HepG2 (cell line): ENCODE data around the gene SLC1A5. TPM values are rescaled to one million over a fixed set of nuclear protein-coding genes. Genes with fewer than 3 reads are reported as not detected.

Source experiments
- AGO2 ChIP-seq: fragments of 200-400 bp; formaldehyde crosslinking; optimal IDR thresholded peaks from 2 replicates; pipeline ENCODE3; 2017; ENCODE audit warnings: mild to moderate bottlenecking, low read depth, low read length, moderate library complexity
- MYC ChIP-seq: sonication (generic); formaldehyde crosslinking; IDR thresholded peaks from 2 replicates; pipeline ENCODE4 v1.9.0; 2021; ENCODE audit warnings: missing genetic modification reagents, borderline replicate concordance
- NFYC ChIP-seq: IDR thresholded peaks from 2 replicates; pipeline ENCODE4 v1.6.1; 2016; ENCODE audit warnings: missing genetic modification reagents, missing compliant biosample characterization
- NR2C2 ChIP-seq: sonication (generic); formaldehyde crosslinking; IDR thresholded peaks from 2 replicates; pipeline ENCODE4 v1.4.0; 2020; ENCODE audit warnings: missing genetic modification reagents, mild to moderate bottlenecking, moderate library complexity, borderline replicate concordance
- POLR2G ChIP-seq: fragments of 200-400 bp; formaldehyde crosslinking; IDR thresholded peaks from 2 replicates; pipeline ENCODE4 v1.6.1; 2018; ENCODE audit warnings: mild to moderate bottlenecking, low read depth, low read length, moderate library complexity
- ZC3H13 ChIP-seq: sonication (generic); formaldehyde crosslinking; IDR thresholded peaks from 2 replicates; pipeline ENCODE4 v1.8.1; 2023; ENCODE audit warnings: mild to moderate bottlenecking, missing genetic modification reagents, moderate library complexity
- ZNF343 ChIP-seq: sonication (generic); formaldehyde crosslinking; IDR thresholded peaks from 2 replicates; pipeline ENCODE4 v1.4.0; 2020; ENCODE audit warnings: mild to moderate bottlenecking, missing genetic modification reagents
- ZNF510 ChIP-seq: sonication (generic); formaldehyde crosslinking; IDR thresholded peaks from 2 replicates; pipeline ENCODE4 v1.4.0; 2020; ENCODE audit warnings: low read depth, mild to moderate bottlenecking, missing genetic modification reagents
- polyA plus RNA-seq, 8 experiments: library from polyadenylated mRNA; depleted of rRNA in 3 of 8; stranded (reverse) in 7 of 8; unstranded in 1 of 8; fragments of >200 nt; fragmentation: Illumina TruSeq in 4 of 8; extraction: Trizol in 4 of 8; gene quantifications; 2 replicates each; pipeline versions ENCODE4 v1.2.1 to v1.2.3, GENCODE V29; 2011 to 2016; ENCODE audit warnings: low read depth in 4 of 8, missing spikeins in 1 of 8, mixed read lengths in 1 of 8; ENCODE audit not compliant: insufficient read depth in 1 of 8
- total RNA-seq, 5 experiments: library from RNA; depleted of rRNA; stranded (reverse); fragments of >200 nt; fragmentation: Illumina TruSeq; extraction: Trizol; gene quantifications; 2 replicates each; pipeline ENCODE4 v1.2.3, GENCODE V29; 2016; ENCODE audit warnings: low read depth in 1 of 5
- TF ChIP-seq, protein P1 (sequence below): sonication (generic); formaldehyde crosslinking; IDR thresholded peaks from 2 replicates; pipeline ENCODE4 v1.4.0; 2020; ENCODE audit warnings: missing genetic modification reagents
- TF ChIP-seq, protein P2 (sequence below): sonication (generic); formaldehyde crosslinking; IDR thresholded peaks from 2 replicates; pipeline ENCODE4 v1.8.0; 2022; ENCODE audit warnings: mild to moderate bottlenecking, missing genetic modification reagents; ENCODE audit not compliant: insufficient replicate concordance
- TF ChIP-seq, protein P3 (sequence below): sonication (generic); formaldehyde crosslinking; IDR thresholded peaks from 2 replicates; pipeline ENCODE4 v1.8.1; 2022; ENCODE audit warnings: low read depth, mild to moderate bottlenecking, missing genetic modification reagents
- TF ChIP-seq, protein P4 (sequence below): sonication (generic); formaldehyde crosslinking; IDR thresholded peaks from 2 replicates; pipeline ENCODE4 v1.8.0; 2022; ENCODE audit warnings: missing genetic modification reagents, mild to moderate bottlenecking, borderline replicate concordance

SLC1A5 gene
- total and polyA plus RNA-seq, 2 of the 13 experiments (the other 11 are each of a cell fraction or from before 2014, with no cell fraction given), result 120 to 159 TPM

GRCh38 chr19:46745521-46746280 is 42.7 kb downstream of the SLC1A5 start, which contains the start of gene FKRP (continued):
- TF ChIP-seq, protein P1, sequence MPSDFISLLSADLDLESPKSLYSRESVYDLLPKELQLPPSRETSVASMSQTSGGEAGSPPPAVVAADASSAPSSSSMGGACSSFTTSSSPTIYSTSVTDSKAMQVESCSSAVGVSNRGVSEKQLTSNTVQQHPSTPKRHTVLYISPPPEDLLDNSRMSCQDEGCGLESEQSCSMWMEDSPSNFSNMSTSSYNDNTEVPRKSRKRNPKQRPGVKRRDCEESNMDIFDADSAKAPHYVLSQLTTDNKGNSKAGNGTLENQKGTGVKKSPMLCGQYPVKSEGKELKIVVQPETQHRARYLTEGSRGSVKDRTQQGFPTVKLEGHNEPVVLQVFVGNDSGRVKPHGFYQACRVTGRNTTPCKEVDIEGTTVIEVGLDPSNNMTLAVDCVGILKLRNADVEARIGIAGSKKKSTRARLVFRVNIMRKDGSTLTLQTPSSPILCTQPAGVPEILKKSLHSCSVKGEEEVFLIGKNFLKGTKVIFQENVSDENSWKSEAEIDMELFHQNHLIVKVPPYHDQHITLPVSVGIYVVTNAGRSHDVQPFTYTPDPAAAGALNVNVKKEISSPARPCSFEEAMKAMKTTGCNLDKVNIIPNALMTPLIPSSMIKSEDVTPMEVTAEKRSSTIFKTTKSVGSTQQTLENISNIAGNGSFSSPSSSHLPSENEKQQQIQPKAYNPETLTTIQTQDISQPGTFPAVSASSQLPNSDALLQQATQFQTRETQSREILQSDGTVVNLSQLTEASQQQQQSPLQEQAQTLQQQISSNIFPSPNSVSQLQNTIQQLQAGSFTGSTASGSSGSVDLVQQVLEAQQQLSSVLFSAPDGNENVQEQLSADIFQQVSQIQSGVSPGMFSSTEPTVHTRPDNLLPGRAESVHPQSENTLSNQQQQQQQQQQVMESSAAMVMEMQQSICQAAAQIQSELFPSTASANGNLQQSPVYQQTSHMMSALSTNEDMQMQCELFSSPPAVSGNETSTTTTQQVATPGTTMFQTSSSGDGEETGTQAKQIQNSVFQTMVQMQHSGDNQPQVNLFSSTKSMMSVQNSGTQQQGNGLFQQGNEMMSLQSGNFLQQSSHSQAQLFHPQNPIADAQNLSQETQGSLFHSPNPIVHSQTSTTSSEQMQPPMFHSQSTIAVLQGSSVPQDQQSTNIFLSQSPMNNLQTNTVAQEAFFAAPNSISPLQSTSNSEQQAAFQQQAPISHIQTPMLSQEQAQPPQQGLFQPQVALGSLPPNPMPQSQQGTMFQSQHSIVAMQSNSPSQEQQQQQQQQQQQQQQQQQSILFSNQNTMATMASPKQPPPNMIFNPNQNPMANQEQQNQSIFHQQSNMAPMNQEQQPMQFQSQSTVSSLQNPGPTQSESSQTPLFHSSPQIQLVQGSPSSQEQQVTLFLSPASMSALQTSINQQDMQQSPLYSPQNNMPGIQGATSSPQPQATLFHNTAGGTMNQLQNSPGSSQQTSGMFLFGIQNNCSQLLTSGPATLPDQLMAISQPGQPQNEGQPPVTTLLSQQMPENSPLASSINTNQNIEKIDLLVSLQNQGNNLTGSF (CRISPR knock-in tag), result no peak
- TF ChIP-seq MYC (peak; percentile 31; the same call in 1 of the 2 replicates), NFYC (CRISPR knock-in tag) (no peak), ZNF343 (CRISPR knock-in tag) (peak; percentile 50; the same call in 1 of the 2 replicates), ZNF510 (CRISPR knock-in tag) (peak; percentile 78; the same call in 1 of the 2 replicates), AGO2 (peak; percentile 57), NR2C2 (CRISPR knock-in tag) (0 out of 2 replicates have a peak, but pooled peaks have one; percentile 32), ZC3H13 (CRISPR knock-in tag) (no peak), POLR2G (peak; percentile 42; the same call in 1 of the 2 replicates)
- TF ChIP-seq, protein P2, sequence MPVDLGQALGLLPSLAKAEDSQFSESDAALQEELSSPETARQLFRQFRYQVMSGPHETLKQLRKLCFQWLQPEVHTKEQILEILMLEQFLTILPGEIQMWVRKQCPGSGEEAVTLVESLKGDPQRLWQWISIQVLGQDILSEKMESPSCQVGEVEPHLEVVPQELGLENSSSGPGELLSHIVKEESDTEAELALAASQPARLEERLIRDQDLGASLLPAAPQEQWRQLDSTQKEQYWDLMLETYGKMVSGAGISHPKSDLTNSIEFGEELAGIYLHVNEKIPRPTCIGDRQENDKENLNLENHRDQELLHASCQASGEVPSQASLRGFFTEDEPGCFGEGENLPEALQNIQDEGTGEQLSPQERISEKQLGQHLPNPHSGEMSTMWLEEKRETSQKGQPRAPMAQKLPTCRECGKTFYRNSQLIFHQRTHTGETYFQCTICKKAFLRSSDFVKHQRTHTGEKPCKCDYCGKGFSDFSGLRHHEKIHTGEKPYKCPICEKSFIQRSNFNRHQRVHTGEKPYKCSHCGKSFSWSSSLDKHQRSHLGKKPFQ (CRISPR knock-in tag), result peak; percentile 58
- TF ChIP-seq, protein P3, sequence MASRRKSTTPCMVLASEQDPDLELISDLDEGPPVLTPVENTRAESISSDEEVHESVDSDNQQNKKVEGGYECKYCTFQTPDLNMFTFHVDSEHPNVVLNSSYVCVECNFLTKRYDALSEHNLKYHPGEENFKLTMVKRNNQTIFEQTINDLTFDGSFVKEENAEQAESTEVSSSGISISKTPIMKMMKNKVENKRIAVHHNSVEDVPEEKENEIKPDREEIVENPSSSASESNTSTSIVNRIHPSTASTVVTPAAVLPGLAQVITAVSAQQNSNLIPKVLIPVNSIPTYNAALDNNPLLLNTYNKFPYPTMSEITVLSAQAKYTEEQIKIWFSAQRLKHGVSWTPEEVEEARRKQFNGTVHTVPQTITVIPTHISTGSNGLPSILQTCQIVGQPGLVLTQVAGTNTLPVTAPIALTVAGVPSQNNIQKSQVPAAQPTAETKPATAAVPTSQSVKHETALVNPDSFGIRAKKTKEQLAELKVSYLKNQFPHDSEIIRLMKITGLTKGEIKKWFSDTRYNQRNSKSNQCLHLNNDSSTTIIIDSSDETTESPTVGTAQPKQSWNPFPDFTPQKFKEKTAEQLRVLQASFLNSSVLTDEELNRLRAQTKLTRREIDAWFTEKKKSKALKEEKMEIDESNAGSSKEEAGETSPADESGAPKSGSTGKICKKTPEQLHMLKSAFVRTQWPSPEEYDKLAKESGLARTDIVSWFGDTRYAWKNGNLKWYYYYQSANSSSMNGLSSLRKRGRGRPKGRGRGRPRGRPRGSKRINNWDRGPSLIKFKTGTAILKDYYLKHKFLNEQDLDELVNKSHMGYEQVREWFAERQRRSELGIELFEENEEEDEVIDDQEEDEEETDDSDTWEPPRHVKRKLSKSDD, result 0 out of 2 replicates have a peak, but pooled peaks have one; percentile 14
- TF ChIP-seq, protein P4, sequence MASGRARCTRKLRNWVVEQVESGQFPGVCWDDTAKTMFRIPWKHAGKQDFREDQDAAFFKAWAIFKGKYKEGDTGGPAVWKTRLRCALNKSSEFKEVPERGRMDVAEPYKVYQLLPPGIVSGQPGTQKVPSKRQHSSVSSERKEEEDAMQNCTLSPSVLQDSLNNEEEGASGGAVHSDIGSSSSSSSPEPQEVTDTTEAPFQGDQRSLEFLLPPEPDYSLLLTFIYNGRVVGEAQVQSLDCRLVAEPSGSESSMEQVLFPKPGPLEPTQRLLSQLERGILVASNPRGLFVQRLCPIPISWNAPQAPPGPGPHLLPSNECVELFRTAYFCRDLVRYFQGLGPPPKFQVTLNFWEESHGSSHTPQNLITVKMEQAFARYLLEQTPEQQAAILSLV, result no peak
